Measurements from ENCODE around the gene TMIE. TPM values are rescaled to one million over a fixed set of nuclear protein-coding genes. Genes with fewer than 3 reads are reported as not detected.

The TMIE gene
- total and polyA plus RNA-seq, 10 of the 15 experiments (the other 5 are each of a cell fraction or from before 2014, with no cell fraction given), result not detected

DNA sequence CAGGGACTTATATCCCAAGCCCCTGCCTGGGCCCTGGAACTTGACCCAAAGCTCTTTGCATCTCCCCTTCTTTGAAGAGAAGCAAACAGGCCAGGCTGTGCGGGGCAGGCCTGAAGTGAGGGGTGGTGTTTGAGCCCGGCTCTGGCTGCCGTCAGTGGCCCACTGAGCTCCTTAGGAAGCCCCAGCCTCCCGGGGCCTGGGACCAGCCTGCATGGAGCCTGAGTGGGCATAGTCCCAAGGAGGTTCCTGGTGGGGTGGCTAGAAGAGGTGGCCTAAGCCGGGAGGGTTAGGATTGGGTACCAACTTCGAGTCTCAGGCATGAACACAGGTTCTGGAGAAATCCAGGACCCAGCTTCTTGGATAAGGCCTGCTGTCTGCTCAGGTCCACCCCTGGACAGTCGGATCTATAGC is 6.4 kb downstream of the TMIE start (continued):
- TF ChIP-seq, protein P1, sequence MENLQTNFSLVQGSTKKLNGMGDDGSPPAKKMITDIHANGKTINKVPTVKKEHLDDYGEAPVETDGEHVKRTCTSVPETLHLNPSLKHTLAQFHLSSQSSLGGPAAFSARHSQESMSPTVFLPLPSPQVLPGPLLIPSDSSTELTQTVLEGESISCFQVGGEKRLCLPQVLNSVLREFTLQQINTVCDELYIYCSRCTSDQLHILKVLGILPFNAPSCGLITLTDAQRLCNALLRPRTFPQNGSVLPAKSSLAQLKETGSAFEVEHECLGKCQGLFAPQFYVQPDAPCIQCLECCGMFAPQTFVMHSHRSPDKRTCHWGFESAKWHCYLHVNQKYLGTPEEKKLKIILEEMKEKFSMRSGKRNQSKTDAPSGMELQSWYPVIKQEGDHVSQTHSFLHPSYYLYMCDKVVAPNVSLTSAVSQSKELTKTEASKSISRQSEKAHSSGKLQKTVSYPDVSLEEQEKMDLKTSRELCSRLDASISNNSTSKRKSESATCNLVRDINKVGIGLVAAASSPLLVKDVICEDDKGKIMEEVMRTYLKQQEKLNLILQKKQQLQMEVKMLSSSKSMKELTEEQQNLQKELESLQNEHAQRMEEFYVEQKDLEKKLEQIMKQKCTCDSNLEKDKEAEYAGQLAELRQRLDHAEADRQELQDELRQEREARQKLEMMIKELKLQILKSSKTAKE (IDR thresholded peaks at IDR 0.05; ENCODE audit: low read depth, poor library complexity, severe bottlenecking), result no peak
- TF ChIP-seq NFYA (IDR thresholded peaks at IDR 0.05; ENCODE audit: borderline replicate concordance, low read depth, low read length), result no peak

DNA sequence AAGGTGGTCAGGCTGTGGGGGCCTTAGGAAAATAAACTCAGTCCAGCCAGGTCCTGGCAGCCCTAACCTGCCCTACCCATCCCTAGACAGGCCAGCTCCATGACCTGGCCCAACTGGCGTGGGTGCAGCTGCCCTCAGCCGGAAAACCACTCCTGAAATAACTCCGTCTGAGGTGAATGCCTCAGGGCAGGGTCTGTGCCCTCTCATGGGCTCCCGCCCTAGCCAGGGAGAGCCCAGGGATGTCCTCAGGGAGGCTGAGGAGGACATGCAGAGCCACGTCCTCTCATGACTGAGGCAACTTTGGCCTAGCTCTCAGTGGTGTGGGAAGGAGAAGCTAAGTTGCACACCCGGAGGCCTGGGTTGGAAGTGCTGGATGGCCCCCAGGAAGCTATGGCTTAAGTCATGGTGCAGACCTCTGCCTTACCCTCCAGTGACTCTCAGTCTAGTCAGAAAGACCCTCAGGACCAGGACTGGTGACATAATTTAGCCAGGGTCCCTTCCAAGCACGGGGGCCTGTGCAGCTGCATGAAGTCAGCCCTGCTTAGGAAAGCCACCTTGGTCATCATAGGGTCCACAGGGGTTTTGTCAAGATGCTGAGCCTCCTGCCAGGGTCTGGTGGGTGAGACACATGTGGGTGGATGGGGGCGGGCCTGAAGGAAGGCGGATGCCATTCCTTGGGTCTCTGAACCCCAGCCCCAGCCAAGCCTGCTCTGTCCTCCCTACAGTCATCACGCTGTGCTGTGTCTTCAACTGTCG is 7.4 kb downstream of the TMIE start:
- DNase-seq (ENCODE audit: low read depth, low spot score) (no peak), FAIRE-seq (no peak), ATAC-seq (no peak)
- Histone ChIP-seq H3K4me2 (ENCODE audit: control insufficient read depth, insufficient read depth) (no peak overlapping the region), H3K79me2 (ENCODE audit: control insufficient read depth, insufficient read depth, low read length) (no peaks in the 10 kb centered on the region), H3K9me3 (replicated peaks; ENCODE audit: control insufficient read depth, insufficient read depth, low read length) (no peaks in the 10 kb centered on the region), H3K27ac (ENCODE audit: control insufficient read depth, insufficient read depth) (no peak overlapping the region), H3K9ac (ENCODE audit: control insufficient read depth, insufficient read depth, low read length) (no peak overlapping the region), H3K27me3 (replicated peaks in 1 of 2; ENCODE audit: control insufficient read depth in 2 of 2, insufficient read depth in 2 of 2, low read length in 1 of 2) (no peaks in the 10 kb centered on the region), H2AFZ (ENCODE audit: control insufficient read depth, low read depth, low read length) (no peak overlapping the region), H3K4me1 (ENCODE audit: control insufficient read depth, insufficient read depth, low read length) (peaks cover 5% of the 10 kb centered on the region), H3K4me3 (no peak overlapping the region), H3K36me3 (ENCODE audit: control insufficient read depth in 2 of 2, insufficient read depth in 2 of 2, low read length in 1 of 2) (no peaks in the 10 kb centered on the region), H4K20me1 (ENCODE audit: control insufficient read depth, insufficient read depth) (no peaks in the 10 kb centered on the region)
- TF ChIP-seq, protein P2, sequence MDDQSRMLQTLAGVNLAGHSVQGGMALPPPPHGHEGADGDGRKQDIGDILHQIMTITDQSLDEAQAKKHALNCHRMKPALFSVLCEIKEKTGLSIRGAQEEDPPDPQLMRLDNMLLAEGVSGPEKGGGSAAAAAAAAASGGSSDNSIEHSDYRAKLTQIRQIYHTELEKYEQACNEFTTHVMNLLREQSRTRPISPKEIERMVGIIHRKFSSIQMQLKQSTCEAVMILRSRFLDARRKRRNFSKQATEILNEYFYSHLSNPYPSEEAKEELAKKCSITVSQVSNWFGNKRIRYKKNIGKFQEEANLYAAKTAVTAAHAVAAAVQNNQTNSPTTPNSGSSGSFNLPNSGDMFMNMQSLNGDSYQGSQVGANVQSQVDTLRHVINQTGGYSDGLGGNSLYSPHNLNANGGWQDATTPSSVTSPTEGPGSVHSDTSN (IDR thresholded peaks at IDR 0.05; ENCODE audit: insufficient replicate concordance, low read depth, low read length), result no peak
- TF ChIP-seq, protein P3, sequence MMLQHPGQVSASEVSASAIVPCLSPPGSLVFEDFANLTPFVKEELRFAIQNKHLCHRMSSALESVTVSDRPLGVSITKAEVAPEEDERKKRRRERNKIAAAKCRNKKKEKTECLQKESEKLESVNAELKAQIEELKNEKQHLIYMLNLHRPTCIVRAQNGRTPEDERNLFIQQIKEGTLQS (IDR thresholded peaks at IDR 0.05; ENCODE audit: borderline replicate concordance, extremely low read depth, low read depth, low read length), result no peak
- no peak for TF ChIP-seq POLR2AphosphoS2 (IDR thresholded peaks at IDR 0.05; ENCODE audit: low read depth, low read length)
- no peak for TF ChIP-seq MEF2B (IDR thresholded peaks at IDR 0.05; ENCODE audit: partially characterized antibody, poor library complexity, severe bottlenecking)
- no peak for TF ChIP-seq YY1 (IDR thresholded peaks at IDR 0.05; ENCODE audit: low read depth, low read length)
- TF ChIP-seq NRF1 (conservative IDR thresholded peaks at IDR 0.05; ENCODE audit: low read depth, low read length), result no peak
- in situ Hi-C loops (cut with MboI) (no loop called here), intact Hi-C loops (cut with micrococcal nuclease; ENCODE audit: unreplicated experiment) (loop anchor here (10.0 kb wide), 1 partner anchor 306 kb away; no protein-coding TSS in a partner anchor)
- 40% methylated on average over 11 of the region's 11 CpGs for WGBS (ENCODE audit: insufficient coverage, insufficient replicate concordance, low lambda C conversion rate, missing lambda C conversion rate)
- ChIA-PET SMC1A (ENCODE audit: uncharacterized antibody, unreplicated experiment) (interaction anchor here (1.4 kb wide), 1 partner anchor 219 kb away, joined by 3 read pairs; no protein-coding TSS in a partner anchor), RAD21 (ENCODE audit: unreplicated experiment) (interaction anchor here (0.9 to 1.9 kb wide), 3 partner anchors 158 to 201 kb away, joined by 3 to 6 read pairs (median 3); no protein-coding TSS in a partner anchor), CTCF (interaction anchor here (1.2 to 2.0 kb wide), 6 partner anchors 9 to 205 kb away, joined by 3 to 5 read pairs (median 3); no protein-coding TSS in a partner anchor), POLR2A (no interaction called here)
- no TSS peak for BruUV-seq (replicated peaks)

Data from GM12878 (cell line).